Mucosa of stomach (tissue), 1 donor: Measurements from ENCODE around the gene JARID2.

Experiments
- H3K27me3 ChIP-seq: one replicate; pipeline ENCODE4 v1.7.0; 2013; ENCODE audit warnings: mild to moderate bottlenecking, low read length; ENCODE audit not compliant: control insufficient read depth, insufficient read depth
- H3K36me3 ChIP-seq: one replicate; pipeline ENCODE4 v1.7.0; 2013; ENCODE audit warnings: low read length; ENCODE audit not compliant: control insufficient read depth, insufficient read depth
- H3K4me1 ChIP-seq: one replicate; pipeline ENCODE4 v1.7.0; 2013; ENCODE audit warnings: mild to moderate bottlenecking, low read length; ENCODE audit not compliant: control insufficient read depth, insufficient read depth
- H3K4me3 ChIP-seq: one replicate; pipeline ENCODE4 v1.7.0; 2013; ENCODE audit warnings: low read length
- H3K9ac ChIP-seq: one replicate; pipeline ENCODE4 v1.7.0; 2013; ENCODE audit warnings: mild to moderate bottlenecking, low read length, moderate library complexity
- H3K9me3 ChIP-seq: one replicate; pipeline ENCODE4 v1.7.0; 2013; ENCODE audit warnings: mild to moderate bottlenecking, low read length, moderate library complexity; ENCODE audit not compliant: control insufficient read depth
- donor health status: Pancreatic carcinoma.

The JARID2 gene

DNA sequence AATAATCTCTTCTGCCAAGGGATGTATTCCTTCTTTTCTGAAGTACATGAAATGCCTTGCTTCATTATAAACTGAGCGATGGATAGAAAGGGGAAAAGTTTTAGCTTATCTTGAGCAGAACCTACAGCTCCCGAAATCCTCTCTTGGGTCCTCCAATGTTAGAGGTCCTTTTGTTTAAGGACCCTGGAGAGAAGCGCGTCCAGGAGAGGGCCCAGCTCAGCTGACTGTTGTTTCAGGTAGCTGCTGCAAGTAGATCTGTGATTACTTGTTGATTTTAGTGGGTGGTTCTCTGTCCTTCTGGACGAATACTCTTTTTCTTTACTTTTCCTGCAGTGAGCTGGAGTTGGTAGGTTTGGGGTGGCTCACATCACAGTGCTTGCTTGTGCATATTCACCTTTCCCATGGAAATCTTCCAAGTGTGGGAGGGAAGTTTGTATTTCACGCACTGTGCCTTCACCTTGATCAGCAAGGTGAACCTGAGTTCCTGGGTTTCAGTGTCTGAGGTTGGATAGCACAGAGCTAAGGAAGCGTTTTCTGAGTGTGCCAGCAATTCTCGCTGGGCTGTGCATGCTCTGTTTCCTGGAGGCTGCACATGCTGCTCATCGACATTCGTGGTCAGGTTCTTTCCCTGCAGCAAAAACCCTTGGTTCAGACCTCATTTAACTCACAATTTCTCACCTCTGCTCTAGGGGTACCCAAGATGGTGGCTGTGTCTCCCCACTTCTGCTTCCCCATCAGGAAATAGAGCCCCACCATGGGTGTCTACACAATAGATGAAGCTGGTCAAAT, 176.3 kb downstream of the JARID2 start:
- Histone ChIP-seq H3K4me1 (peaks cover 4% of the 10 kb centered on the region), H3K27me3 (no peaks in the 10 kb centered on the region), H3K9ac (no peak overlapping the region), H3K4me3 (no peak overlapping the region), H3K9me3 (no peaks in the 10 kb centered on the region), H3K36me3 (no peaks in the 10 kb centered on the region)

DNA sequence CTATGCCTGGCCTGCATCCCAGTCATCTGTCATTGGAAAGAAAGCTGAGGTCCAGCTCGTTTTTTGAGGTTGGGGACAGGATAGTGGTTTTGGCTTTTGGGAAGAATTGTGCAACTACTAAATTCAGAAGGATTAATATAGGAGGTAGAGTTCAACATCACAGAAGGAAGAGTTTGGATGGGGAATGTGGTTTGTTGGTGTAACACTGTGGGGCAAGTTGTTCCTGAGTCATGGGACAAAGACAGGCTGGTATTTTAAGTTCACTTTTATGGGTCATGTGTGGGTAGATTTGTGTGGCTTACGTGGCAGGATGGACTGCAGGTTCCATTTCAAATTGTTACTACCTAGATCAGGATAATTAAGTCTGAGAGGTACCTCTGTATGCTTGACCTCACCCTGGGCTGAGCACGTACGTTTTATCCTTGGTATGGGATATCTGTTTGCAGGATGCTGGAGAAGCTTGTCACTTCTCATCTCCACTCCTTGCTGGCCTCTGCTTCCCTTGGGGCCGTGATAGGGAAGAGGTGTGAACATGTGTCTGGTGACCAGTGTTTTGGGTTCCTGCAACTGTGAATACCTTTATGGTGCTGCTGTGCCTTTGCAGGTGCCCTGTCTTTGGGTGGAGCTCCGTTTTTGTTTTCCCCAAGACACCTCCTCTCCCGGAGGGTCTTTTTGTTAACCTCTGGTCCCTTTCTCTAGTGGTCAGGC, 177.6 kb downstream of the JARID2 start:
- no peaks in the 10 kb centered on the region for H3K36me3 ChIP-seq
- H3K4me3 ChIP-seq: no peak overlapping the region
- H3K27me3 ChIP-seq: no peaks in the 10 kb centered on the region
- H3K4me1 ChIP-seq: peaks cover 4% of the 10 kb centered on the region
- no peaks in the 10 kb centered on the region for H3K9me3 ChIP-seq
- no peak overlapping the region for H3K9ac ChIP-seq

DNA sequence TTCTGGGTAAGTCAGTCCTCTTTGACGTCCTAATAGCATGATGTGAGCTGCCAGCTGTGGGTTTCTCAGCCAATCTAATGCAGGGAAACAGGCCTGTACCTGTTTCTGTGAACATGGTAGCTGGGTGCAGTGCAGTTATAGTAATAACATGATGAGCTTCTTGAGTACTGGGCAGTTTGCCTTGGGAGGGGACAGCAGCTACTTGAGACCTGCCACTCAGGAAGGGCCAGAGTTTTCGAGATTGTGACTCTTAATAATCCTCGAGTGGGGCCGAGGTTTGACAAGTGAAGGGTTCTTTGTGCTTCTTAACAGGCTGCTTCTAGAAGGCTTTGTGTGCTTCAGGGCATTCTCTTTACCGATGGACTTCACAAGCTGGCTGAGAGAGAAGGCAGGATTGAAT, 180.1 kb downstream of the JARID2 start:
- Histone ChIP-seq H3K4me3 (no peak overlapping the region), H3K27me3 (no peaks in the 10 kb centered on the region), H3K36me3 (no peaks in the 10 kb centered on the region), H3K4me1 (peaks cover 9% of the 10 kb centered on the region), H3K9ac (no peak overlapping the region), H3K9me3 (no peaks in the 10 kb centered on the region)

DNA sequence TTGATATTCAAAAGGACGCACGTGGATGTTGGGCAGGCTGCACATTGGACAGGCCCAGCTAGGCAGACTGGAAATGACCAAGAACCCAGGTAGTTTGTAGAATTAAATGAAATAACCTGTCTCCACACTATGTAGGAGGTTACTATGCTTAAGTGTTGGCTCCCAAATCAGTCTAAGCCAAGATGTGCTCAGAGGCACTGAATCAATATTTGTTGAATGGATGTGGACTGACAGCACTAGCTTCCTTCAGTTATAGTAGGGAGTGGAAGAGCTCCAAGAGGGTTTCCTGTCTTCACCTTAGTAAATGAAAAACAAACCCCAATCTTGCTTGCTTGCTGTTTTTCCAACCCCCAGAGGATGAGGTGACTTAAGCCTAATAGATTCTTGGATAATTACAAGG, 180.5 kb downstream of the JARID2 start:
- no peak overlapping the region for H3K9ac ChIP-seq
- no peak overlapping the region for H3K4me3 ChIP-seq
- no peaks in the 10 kb centered on the region for H3K36me3 ChIP-seq
- H3K9me3 ChIP-seq: no peaks in the 10 kb centered on the region
- peaks cover 11% of the 10 kb centered on the region for H3K4me1 ChIP-seq
- no peaks in the 10 kb centered on the region for H3K27me3 ChIP-seq

DNA sequence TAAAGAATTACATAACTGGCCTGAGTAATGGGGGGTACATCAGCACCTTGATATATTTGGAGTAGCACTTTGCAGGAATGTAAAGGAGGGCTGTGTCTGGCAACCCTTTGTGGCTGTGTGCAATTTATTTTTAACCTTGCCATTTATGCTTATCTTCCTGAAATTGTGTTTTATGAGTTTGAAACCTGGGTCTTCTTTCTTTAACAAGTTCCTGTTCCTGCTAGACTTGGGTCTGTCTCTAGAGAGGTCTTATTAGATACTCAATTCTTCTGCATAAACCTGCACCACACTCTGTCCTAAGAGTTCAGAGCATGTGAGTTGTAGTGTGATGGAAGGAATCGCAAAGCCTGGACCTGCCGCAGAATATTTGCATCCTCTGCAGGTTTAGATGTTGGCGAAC, 181.0 kb downstream of the JARID2 start:
- Histone ChIP-seq H3K9me3 (no peaks in the 10 kb centered on the region), H3K27me3 (no peaks in the 10 kb centered on the region), H3K4me3 (no peak overlapping the region), H3K36me3 (no peaks in the 10 kb centered on the region), H3K4me1 (peaks cover 15% of the 10 kb centered on the region), H3K9ac (no peak overlapping the region)

DNA sequence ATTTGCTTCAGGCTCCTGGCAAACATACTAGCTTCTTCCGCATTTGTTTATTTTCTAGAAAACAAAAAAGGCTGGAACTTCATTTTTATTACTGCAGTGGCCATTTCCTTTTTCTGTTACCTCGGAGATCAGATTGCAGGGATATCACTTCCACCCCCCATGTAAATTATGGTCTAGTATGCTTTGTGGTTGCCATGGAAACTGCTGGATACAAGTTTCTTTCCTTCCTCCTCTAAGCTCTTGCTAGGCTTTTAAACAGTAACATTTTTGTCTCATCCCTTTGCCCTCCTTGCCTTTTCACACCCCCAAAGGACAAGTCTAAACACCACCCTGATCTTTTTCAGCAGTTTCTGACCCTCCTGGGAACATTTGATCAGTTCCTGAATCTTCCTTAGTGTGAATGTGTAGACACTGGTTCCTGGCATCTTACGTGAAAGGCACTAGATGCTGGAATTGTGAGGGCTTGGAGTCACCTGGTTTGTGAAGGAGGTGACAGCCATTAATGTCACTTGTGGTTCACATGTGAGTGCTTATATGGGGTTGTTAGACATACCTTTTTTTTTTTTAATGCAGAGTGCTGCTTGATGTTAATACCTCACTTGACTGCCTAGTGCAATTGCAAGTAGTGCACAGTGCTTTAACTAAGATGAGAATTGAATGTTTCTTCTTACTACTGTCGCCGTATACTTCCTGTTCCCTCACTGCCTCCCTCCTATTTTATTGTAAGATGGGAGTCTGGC, 181.6 kb downstream of the JARID2 start:
- Histone ChIP-seq H3K27me3 (no peaks in the 10 kb centered on the region), H3K9ac (no peak overlapping the region), H3K4me1 (peaks cover 17% of the 10 kb centered on the region), H3K36me3 (no peaks in the 10 kb centered on the region), H3K9me3 (no peaks in the 10 kb centered on the region), H3K4me3 (no peak overlapping the region)

DNA sequence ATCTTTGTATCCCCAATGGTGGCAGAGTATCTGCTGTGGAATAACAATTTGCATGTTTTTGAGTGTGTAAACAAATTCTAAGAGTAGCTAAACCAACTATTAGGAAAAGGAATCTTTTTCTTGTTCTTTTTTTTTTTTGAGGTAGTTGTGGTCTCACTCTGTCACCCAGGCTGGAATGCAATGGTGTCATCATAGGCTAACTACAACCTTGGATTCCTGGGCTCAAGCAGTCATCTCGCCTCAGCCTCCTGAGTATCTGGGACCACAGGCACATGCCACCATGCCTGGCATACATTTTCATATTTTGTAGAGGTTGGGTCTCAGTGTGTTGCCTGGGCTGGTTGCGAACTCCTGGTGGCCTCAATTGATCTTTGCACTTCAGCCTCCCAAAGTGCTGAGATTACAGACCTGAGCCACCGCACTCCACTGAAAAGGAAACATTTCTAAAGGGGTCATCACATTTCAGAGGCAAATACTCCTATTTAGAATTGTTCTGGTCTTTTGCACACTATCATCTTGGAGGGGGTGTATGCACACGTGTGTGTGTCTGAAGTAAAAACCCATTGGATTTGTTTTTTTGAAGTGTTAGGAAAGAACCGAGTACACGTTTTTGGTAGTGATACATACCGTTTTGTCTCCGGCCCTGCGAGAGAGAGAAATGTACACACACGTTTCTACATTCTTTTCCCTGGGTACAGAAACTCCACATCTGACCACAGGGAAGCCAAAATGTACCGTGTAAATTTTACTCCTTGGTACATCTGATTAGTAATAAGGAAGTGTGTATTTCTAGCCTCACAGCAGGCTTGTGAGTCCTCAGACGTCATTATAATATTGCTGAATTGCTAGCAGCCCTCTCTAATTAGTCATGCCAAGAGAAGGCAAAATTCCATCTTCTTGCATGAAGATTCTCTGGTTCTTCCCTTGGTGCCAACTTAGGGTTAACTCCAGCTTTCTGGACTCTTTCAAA, 183.6 kb downstream of the JARID2 start:
- Histone ChIP-seq H3K27me3 (no peaks in the 10 kb centered on the region), H3K9me3 (no peaks in the 10 kb centered on the region), H3K36me3 (no peaks in the 10 kb centered on the region), H3K4me1 (peaks cover 25% of the 10 kb centered on the region), H3K9ac (no peak overlapping the region), H3K4me3 (no peak overlapping the region)

DNA sequence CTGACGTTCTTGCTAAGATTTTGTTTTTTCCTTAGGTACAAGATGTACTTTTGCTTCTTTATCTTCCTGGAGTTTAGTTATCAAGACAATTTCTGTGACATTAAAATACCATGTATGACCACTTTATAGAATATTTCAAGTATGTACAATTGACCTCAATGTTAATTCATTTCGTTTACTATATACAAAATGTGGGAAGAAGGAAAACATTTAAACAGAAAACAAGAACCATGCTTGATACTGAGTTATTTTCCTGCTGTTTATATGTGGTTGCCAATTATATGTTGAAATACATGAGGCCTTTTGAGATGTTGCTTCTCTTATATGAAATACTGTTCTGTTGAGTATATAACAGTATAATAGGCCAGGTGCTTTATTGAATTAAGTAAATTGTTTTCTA, 184.3 kb downstream of the JARID2 start:
- Histone ChIP-seq H3K9ac (no peak overlapping the region), H3K27me3 (no peaks in the 10 kb centered on the region), H3K4me1 (peaks cover 25% of the 10 kb centered on the region), H3K4me3 (no peak overlapping the region), H3K36me3 (no peaks in the 10 kb centered on the region), H3K9me3 (no peaks in the 10 kb centered on the region)

DNA sequence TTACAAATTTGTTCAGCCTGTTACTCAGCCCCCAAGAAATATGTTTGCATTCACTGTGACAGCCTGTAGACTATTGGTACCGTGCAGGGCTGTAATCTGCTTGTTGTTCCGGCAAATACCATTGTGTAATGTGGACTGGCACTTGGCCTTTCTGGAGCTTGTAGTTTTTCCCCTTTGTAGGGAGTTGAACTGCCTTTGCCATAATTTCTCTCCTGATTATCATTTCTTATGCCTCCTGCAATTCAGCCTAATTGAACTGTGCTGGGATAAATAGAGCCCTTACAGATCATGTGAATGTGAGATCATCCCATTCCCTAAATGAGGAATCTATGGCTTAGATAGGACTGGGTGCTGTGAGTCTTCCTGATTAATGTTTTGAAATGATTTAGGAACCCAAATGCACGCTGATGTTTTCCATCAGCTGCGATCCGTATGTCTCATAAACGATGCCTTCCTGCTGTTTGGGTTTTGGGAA, 185.1 kb downstream of the JARID2 start:
- no peak overlapping the region for H3K4me3 ChIP-seq
- no peak overlapping the region for H3K9ac ChIP-seq
- peaks cover 28% of the 10 kb centered on the region for H3K4me1 ChIP-seq
- no peaks in the 10 kb centered on the region for H3K36me3 ChIP-seq
- no peaks in the 10 kb centered on the region for H3K9me3 ChIP-seq
- H3K27me3 ChIP-seq: no peaks in the 10 kb centered on the region

DNA sequence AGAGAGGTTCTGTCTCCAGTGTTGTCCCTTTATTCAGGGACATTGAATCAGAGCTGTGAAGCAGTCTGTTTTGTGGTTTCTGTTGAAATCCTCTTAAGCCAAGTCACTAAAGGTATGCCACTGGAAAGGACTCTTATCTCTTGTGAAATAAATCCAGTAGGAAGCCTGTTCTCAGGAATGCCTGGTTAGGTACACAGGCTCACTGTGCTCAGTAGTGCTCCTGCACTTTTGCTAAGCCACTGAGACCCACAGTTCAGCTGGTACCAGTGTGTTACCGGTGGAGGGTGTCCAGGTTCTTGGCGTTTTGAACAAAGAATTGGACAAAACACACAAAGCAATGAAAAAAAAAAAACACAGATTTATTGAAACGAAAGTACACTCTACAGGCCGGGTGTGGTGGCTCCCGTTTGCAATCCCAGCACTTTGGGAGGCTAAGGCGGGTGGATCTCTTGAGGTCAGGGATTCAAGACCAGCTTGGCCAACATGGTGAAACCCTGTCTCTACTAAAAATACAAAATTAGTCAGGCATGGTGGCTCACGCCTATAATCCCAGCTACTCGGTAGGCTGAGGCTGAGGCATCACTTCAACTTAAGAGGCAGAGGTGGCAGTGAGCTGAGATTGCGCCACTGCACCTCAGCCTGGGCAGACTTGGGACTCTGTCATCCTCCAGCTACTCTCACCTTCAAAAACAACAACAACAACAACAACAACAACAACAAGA, 186.1 kb downstream of the JARID2 start:
- Histone ChIP-seq H3K27me3 (no peaks in the 10 kb centered on the region), H3K9me3 (no peaks in the 10 kb centered on the region), H3K36me3 (no peaks in the 10 kb centered on the region), H3K4me1 (peaks cover 38% of the 10 kb centered on the region), H3K4me3 (no peak overlapping the region), H3K9ac (peak overlapping the region; percentile 17)

DNA sequence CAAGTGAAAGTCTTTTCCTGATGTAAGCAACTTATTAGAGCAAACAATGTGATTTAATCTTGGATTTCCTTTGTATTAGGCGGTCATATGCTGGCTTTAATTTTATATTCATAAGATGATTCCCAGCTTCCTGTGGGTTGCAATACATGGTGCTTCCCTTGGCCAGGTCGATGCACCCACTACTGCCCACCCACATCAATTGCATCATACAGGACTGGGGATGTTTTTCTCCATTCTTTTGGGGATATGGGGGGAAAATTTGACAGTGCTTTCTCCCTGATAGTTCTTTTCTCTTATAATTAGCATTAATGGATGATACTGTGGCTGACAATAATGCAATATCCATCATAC, 187.6 kb downstream of the JARID2 start:
- H3K27me3 ChIP-seq: no peaks in the 10 kb centered on the region
- no peaks in the 10 kb centered on the region for H3K9me3 ChIP-seq
- H3K36me3 ChIP-seq: no peaks in the 10 kb centered on the region
- peaks cover 41% of the 10 kb centered on the region for H3K4me1 ChIP-seq
- H3K4me3 ChIP-seq: no peak overlapping the region
- H3K9ac ChIP-seq: no peak overlapping the region
